Measurements from ENCODE around the gene NDUFA3. TPM values are rescaled to one million over a fixed set of nuclear protein-coding genes. Genes with fewer than 3 reads are reported as not detected.

The NDUFA3 gene
- total RNA-seq, 2 donors from 2014 or later, result 49.9 to 54.6 TPM

- H3K27ac Mint-ChIP-seq, result peak overlapping the region; percentile 81
- no peaks in the 10 kb centered on the region for H3K27me3 Mint-ChIP-seq
- DNase-seq, result no peak
- ATAC-seq, result no peak
- H3K9me3 ChIP-seq (ENCODE audit: control insufficient read depth, low read length, poor library complexity, severe bottlenecking), result no peaks in the 10 kb centered on the region
- H3K4me1 Mint-ChIP-seq, result peaks cover 36% of the 10 kb centered on the region
- H3K36me3 Mint-ChIP-seq (ENCODE audit: low read depth), result peaks cover 14% of the 10 kb centered on the region
- H3K4me3 Mint-ChIP-seq, result peak overlapping the region; percentile 25
Observed at GRCh38 chr19:54153731-54154326, 51.2 kb downstream of the NDUFA3 start.

GRCh38 chr19:54154603-54155345 lies 52.1 kb downstream of the NDUFA3 start:
- DNase-seq (no peak), ATAC-seq (peak; percentile 3)
- no peaks in the 10 kb centered on the region for H3K27me3 Mint-ChIP-seq
- peaks cover 14% of the 10 kb centered on the region for H3K36me3 Mint-ChIP-seq (ENCODE audit: low read depth)
- peaks cover 37% of the 10 kb centered on the region for H3K4me1 Mint-ChIP-seq
- H3K9me3 ChIP-seq (ENCODE audit: control insufficient read depth, low read length, poor library complexity, severe bottlenecking), result no peaks in the 10 kb centered on the region
- H3K4me3 Mint-ChIP-seq, result peak overlapping the region; percentile 25
- H3K27ac Mint-ChIP-seq, result peak overlapping the region; percentile 81

- Mint-ChIP-seq H3K4me3 (no peak overlapping the region), H3K36me3 (ENCODE audit: low read depth) (peaks cover 12% of the 10 kb centered on the region), H3K27me3 (no peaks in the 10 kb centered on the region), H3K27ac (peak overlapping the region; percentile 41), H3K4me1 (peaks cover 42% of the 10 kb centered on the region)
- no peak for DNase-seq
- no peaks in the 10 kb centered on the region for H3K9me3 ChIP-seq (ENCODE audit: control insufficient read depth, low read length, poor library complexity, severe bottlenecking)
- no peak for ATAC-seq
Observed at GRCh38 chr19:54155694-54156093, 53.0 kb downstream of the NDUFA3 start.

GRCh38 chr19:54156490-54156889 lies 53.8 kb downstream of the NDUFA3 start:
- ATAC-seq (no peak), DNase-seq (no peak)
- no peaks in the 10 kb centered on the region for H3K27me3 Mint-ChIP-seq
- H3K4me1 Mint-ChIP-seq, result peaks cover 43% of the 10 kb centered on the region
- H3K9me3 ChIP-seq (ENCODE audit: control insufficient read depth, low read length, poor library complexity, severe bottlenecking), result no peaks in the 10 kb centered on the region
- H3K27ac Mint-ChIP-seq, result peak overlapping the region; percentile 41
- H3K4me3 Mint-ChIP-seq, result no peak overlapping the region
- peaks cover 12% of the 10 kb centered on the region for H3K36me3 Mint-ChIP-seq (ENCODE audit: low read depth)

GRCh38 chr19:54156953-54157352 lies 54.3 kb downstream of the NDUFA3 start:
- peaks cover 12% of the 10 kb centered on the region for H3K36me3 Mint-ChIP-seq (ENCODE audit: low read depth)
- no peaks in the 10 kb centered on the region for H3K9me3 ChIP-seq (ENCODE audit: control insufficient read depth, low read length, poor library complexity, severe bottlenecking)
- peaks cover 43% of the 10 kb centered on the region for H3K4me1 Mint-ChIP-seq
- DNase-seq, result no peak
- H3K27ac Mint-ChIP-seq, result peak overlapping the region; percentile 41
- H3K27me3 Mint-ChIP-seq, result no peaks in the 10 kb centered on the region
- ATAC-seq, result no peak
- no peak overlapping the region for H3K4me3 Mint-ChIP-seq

Other genes starting within 250 kb of the NDUFA3 start
- 100 to 1,000 TPM; 392 to 670 TPM for gene MYADM, start 235.0 kb upstream of the NDUFA3 start, total RNA-seq
- 1 to 10 TPM; 1.1 to 1.4 TPM for gene PRKCG, start 220.7 kb upstream of the NDUFA3 start, total RNA-seq
- gene CACNG7, start 193.6 kb upstream of the NDUFA3 start, total RNA-seq, result not detected
- gene CACNG8, start 139.9 kb upstream of the NDUFA3 start, total RNA-seq, result under 1 TPM; 0.05 to 0.22 TPM
- not detected for gene CACNG6, start 111.2 kb upstream of the NDUFA3 start, total RNA-seq
- under 1 TPM in 1 of 2 donors, not detected in 1; 0.73 TPM for gene VSTM1, start 39.0 kb upstream of the NDUFA3 start, total RNA-seq
- not detected for gene TARM1, start 21.5 kb upstream of the NDUFA3 start, total RNA-seq
- gene OSCAR, start 2.1 kb upstream of the NDUFA3 start, total RNA-seq, result 1 to 10 TPM in 1 of 2 donors, under 1 TPM in 1; 0.83 to 2.5 TPM
- gene TFPT, start 12.8 kb downstream of the NDUFA3 start, total RNA-seq, result 10 to 100 TPM; 14.9 TPM
- 10 to 100 TPM; 49.4 to 56.8 TPM for gene PRPF31, start 12.9 kb downstream of the NDUFA3 start, total RNA-seq
- 10 to 100 TPM; 44.5 to 45.4 TPM for gene CNOT3, start 34.9 kb downstream of the NDUFA3 start, total RNA-seq
- gene LENG1, start 56.9 kb downstream of the NDUFA3 start, total RNA-seq, result 1 to 10 TPM; 8.0 to 9.0 TPM
- gene TMC4, start 70.3 kb downstream of the NDUFA3 start, total RNA-seq, result 1 to 10 TPM; 1.3 to 3.1 TPM
- gene MBOAT7, start 86.7 kb downstream of the NDUFA3 start, total RNA-seq, result 10 to 100 TPM; 18.4 to 24.5 TPM
- gene TSEN34, start 88.5 kb downstream of the NDUFA3 start, total RNA-seq, result 1 to 10 TPM; 8.1 to 8.9 TPM
- 1,000 to 10,000 TPM; 1,676 to 1,883 TPM for gene RPS9, start 98.0 kb downstream of the NDUFA3 start, total RNA-seq
- gene LILRB3, start 120.2 kb downstream of the NDUFA3 start, total RNA-seq, result 1 to 10 TPM; 5.2 to 6.2 TPM
- 1 to 10 TPM in 1 of 2 donors, under 1 TPM in 1; 0.91 to 2.4 TPM for gene LILRA6, start 139.9 kb downstream of the NDUFA3 start, total RNA-seq
- under 1 TPM in 1 of 2 donors, not detected in 1; 0.20 TPM for gene LILRB5, start 154.4 kb downstream of the NDUFA3 start, total RNA-seq
- 1 to 10 TPM; 1.5 to 6.3 TPM for gene LILRB2, start 178.3 kb downstream of the NDUFA3 start, total RNA-seq
- 1 to 10 TPM; 1.1 to 3.5 TPM for gene LILRA5, start 210.3 kb downstream of the NDUFA3 start, total RNA-seq
- under 1 TPM in 1 of 2 donors, not detected in 1; 0.86 TPM for gene LILRA4, start 236.3 kb downstream of the NDUFA3 start, total RNA-seq